ENCODE data around the gene PAEP.

DNA sequence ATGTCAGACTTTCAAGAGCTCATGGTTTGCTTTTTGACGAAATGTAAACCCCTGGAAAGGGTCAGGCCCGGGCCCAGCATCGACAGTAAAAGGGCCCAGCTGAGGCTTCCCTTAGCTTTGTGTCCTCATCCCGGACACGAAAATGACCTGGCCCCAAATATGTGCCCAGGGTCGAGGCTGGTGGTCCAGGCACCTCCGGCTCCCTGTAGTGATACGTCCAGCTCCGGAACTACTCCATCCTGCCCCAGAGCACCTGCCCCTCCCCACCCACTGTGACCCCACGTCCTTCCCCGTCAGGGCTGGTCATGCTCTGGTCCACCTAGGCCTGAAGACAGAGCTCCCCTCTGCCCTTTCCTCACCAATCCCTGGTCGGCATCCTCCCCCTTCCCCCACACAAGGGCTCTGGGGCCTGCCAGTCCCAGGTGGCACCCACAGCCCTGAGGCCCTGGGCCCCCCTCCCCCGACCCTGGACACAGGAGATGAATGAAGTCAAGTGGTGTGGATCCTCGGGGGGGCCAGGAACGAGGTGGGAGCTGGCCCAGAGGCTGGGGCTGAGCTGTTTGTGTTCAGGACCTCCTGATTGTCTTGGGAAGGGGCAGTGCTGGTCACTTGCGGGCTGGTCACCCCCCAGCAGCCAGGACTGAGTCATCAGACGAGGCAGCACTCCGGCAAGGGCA is 9.4 kb upstream of the PAEP start:
- TF ChIP-seq POLR2A (IDR thresholded peaks at IDR 0.05), result no peak
- TF ChIP-seq, protein P1, sequence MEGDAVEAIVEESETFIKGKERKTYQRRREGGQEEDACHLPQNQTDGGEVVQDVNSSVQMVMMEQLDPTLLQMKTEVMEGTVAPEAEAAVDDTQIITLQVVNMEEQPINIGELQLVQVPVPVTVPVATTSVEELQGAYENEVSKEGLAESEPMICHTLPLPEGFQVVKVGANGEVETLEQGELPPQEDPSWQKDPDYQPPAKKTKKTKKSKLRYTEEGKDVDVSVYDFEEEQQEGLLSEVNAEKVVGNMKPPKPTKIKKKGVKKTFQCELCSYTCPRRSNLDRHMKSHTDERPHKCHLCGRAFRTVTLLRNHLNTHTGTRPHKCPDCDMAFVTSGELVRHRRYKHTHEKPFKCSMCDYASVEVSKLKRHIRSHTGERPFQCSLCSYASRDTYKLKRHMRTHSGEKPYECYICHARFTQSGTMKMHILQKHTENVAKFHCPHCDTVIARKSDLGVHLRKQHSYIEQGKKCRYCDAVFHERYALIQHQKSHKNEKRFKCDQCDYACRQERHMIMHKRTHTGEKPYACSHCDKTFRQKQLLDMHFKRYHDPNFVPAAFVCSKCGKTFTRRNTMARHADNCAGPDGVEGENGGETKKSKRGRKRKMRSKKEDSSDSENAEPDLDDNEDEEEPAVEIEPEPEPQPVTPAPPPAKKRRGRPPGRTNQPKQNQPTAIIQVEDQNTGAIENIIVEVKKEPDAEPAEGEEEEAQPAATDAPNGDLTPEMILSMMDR (IDR thresholded peaks at IDR 0.05), result no peak

Measured in body of pancreas (tissue), 4 donors.